Spleen (tissue), 11 donors: Measurements from ENCODE around the gene SESN2. TPM values are rescaled to one million over a fixed set of nuclear protein-coding genes. Genes with fewer than 3 reads are reported as not detected.
A peak's percentile ranks its signal among the peaks of the same experiment; 100 is the strongest.

Experiments
- DNase-seq: peaks from one replicate; pipeline ENCODE4 v3.0.0-alpha.2; 2020
- H3K27ac ChIP-seq, 8 donors: fragments of 200-600 bp; sonication (generic) in 7 of 8; 1 replicate in 4 of 8; 2 replicates in 4 of 8; pipeline versions ENCODE4 v1.5.0 to v1.8.0; 2016 to 2021; ENCODE audit warnings: inconsistent platforms in 4 of 8, mild to moderate bottlenecking in 4 of 8, moderate library complexity in 1 of 8
- H3K27me3 ChIP-seq, 7 donors: fragments of 200-600 bp; sonication (generic) in 6 of 7; replicated peaks in 1 of 7; 1 replicate in 4 of 7; 2 replicates in 3 of 7; pipeline versions ENCODE4 v1.5.0 to v1.8.0; 2016 to 2021; ENCODE audit warnings: inconsistent platforms in 3 of 7, mild to moderate bottlenecking in 1 of 7
- H3K36me3 ChIP-seq, 6 donors: fragments of 200-600 bp; sonication (generic) in 5 of 6; 1 replicate in 4 of 6; 2 replicates in 2 of 6; pipeline versions ENCODE4 v1.5.0 to v1.8.0; 2016 to 2021; ENCODE audit warnings: inconsistent platforms in 2 of 6
- H3K4me1 ChIP-seq, 6 donors: fragments of 200-600 bp; sonication (generic) in 5 of 6; 1 replicate in 3 of 6; 2 replicates in 3 of 6; pipeline versions ENCODE4 v1.5.0 to v1.8.0; 2016 to 2021; ENCODE audit warnings: inconsistent platforms in 3 of 6
- H3K4me3 ChIP-seq, 8 donors: fragments of 200-600 bp; sonication (generic) in 7 of 8; 1 replicate in 4 of 8; 2 replicates in 4 of 8; pipeline versions ENCODE4 v1.5.0 to v1.8.0; 2016 to 2021; ENCODE audit warnings: inconsistent platforms in 4 of 8, mild to moderate bottlenecking in 4 of 8, moderate library complexity in 2 of 8
- H3K9me3 ChIP-seq, 8 donors: fragments of 200-600 bp; sonication (generic) in 7 of 8; 1 replicate in 4 of 8; 2 replicates in 4 of 8; pipeline versions ENCODE4 v1.5.0 to v1.8.0; 2016 to 2021; ENCODE audit warnings: inconsistent platforms in 4 of 8
- CTCF ChIP-seq, 11 experiments: fragments of 200-600 bp in 7 of 11; fragments of 450-650 bp in 4 of 11; sonication (generic) in 4 of 11; IDR thresholded peaks in 8 of 11; conservative IDR thresholded peaks in 3 of 11; 1 replicate in 7 of 11; 2 replicates in 4 of 11; pipeline versions ENCODE4 v1.4.0 to v1.8.0; 2016 to 2021; ENCODE audit warnings: antibody characterized with exemption in 11 of 11, inconsistent platforms in 4 of 11, mild to moderate bottlenecking in 1 of 11
- POLR2A ChIP-seq, 3 donors: fragments of 450-650 bp; IDR thresholded peaks; one replicate each; pipeline ENCODE4 v1.5.1; 2017; ENCODE audit warnings: antibody characterized with exemption in 3 of 3, mild to moderate bottlenecking in 1 of 3
- POLR2AphosphoS5 ChIP-seq, 3 donors: sonication (generic); formaldehyde crosslinking; IDR thresholded peaks; one replicate each; pipeline ENCODE4 v1.5.1; 2017; ENCODE audit warnings: antibody characterized with exemption in 3 of 3
- WGBS, 5 donors: extraction: QIAGEN DNeasy Blood & Tissue Kit in 3 of 5; methylation state at CpG; one replicate each; pipeline versions ENCODE4 v1.1.5 to v1.1.7; 2013 to 2018; 5-methylcytosine and 5-hydroxymethylcytosine counted together
- intact Hi-C: fragments of 100-400 bp; cut with DNase I; formaldehyde crosslinking; loops from one replicate; pipeline ENCODE4 v1.15.0; 2023; ENCODE audit warnings: low total_unique reads
- polyA plus RNA-seq, 3 donors: library from polyadenylated mRNA; stranded (reverse); fragments of 200-250 nt; gene quantifications; one replicate each; pipeline ENCODE4 v1.2.1, GENCODE V29; 2013
- total RNA-seq, 7 donors: library from RNA; depleted of rRNA in 3 of 7; stranded (reverse); fragments of >200 nt in 3 of 7; fragmentation: NEBNext Ultra II Directional in 4 of 7; extraction: Animal tissue kit (Norgen Biotek cat#: 25700) in 4 of 7; gene quantifications; one replicate each; pipeline versions ENCODE4 v1.1.0 to v1.2.1, GENCODE V29; 2016 to 2021
- donor health status: healthy with polysubstance abuse.
- donor health status: DM: no; HTN: no; CAD: no; lungs with moderate emphysema.
- donor health status: DM: no; HTN: no; CAD: no.
- donor health status: Bipolar disorder and iron deficiency.
- donor health status: healthy.
- donor health status: DM: no; HTN: no; CAD: no.
- donor health status: DM: yes; HTN: yes; CAD: no.

The SESN2 gene
- total and polyA plus RNA-seq, 10 donors = 2.4 to 16.7 (median 8.2) TPM

- H3K27me3 ChIP-seq = no peaks in the 10 kb centered on the region
- peak overlapping the region in 5 of 8 donors; percentile 1 to 71 (median 63) for H3K27ac ChIP-seq
- no peak for TF ChIP-seq POLR2AphosphoS5 (IDR thresholded peaks at IDR 0.05)
- TF ChIP-seq POLR2A (IDR thresholded peaks at IDR 0.05) = no peak
- DNase-seq = no peak
- intact Hi-C loops = no loop called here
- no peak overlapping the region for H3K4me3 ChIP-seq
- WGBS, 5 donors = 60 to 83% (median 75%) methylated on average over 7 to 8 of the region's 8 CpGs
- no peaks in the 10 kb centered on the region for H3K9me3 ChIP-seq
- peaks cover 0 to 48% (median 27%) of the 10 kb centered on the region in 6 donors for H3K4me1 ChIP-seq
- H3K36me3 ChIP-seq = peaks cover 0 to 74% (median 54%) of the 10 kb centered on the region in 6 donors
Measured at GRCh38 chr1:28280501-28280900, 21.2 kb downstream of the SESN2 start.

DNA sequence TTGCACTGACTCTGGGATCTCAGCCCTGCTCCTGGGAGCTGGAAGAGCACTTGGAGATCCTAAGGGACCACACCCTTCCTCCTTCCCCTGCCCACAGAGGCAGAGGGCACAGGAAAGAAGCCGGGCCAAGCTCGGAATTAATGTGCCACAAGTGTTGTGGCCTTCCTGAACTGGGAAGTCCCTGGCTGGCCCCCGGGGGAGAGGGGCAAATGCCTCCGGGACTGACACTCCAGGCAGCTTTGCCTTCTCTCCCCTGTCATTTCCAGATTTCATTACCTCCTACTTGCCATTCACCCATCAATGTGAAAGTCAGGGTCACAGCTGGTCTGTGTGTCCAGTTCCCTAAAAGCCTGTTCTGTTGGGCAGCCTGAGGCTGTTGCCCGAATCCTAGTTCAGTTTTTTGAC lies 21.7 kb downstream of the SESN2 start:
- Histone ChIP-seq H3K27me3 (no peaks in the 10 kb centered on the region), H3K4me1 (peaks cover 0 to 53% (median 27%) of the 10 kb centered on the region in 6 donors), H3K9me3 (no peaks in the 10 kb centered on the region), H3K36me3 (peaks cover 0 to 69% (median 49%) of the 10 kb centered on the region in 6 donors), H3K27ac (peak overlapping the region in 5 of 8 donors; percentile 1 to 71 (median 63)), H3K4me3 (no peak overlapping the region)
- no peak for DNase-seq
- intact Hi-C loops = no loop called here
- TF ChIP-seq POLR2AphosphoS5 (IDR thresholded peaks at IDR 0.05) (peak in 2 of 3 donors; percentile 6 to 37), CTCF (IDR thresholded peaks at IDR 0.05 in 8 of 11, conservative IDR thresholded peaks at IDR 0.05 in 3 of 11) (no peak), POLR2A (IDR thresholded peaks at IDR 0.05) (no peak)
- WGBS, 5 donors = 39 to 66% (median 55%) methylated on average over 5 of the region's 5 CpGs

- intact Hi-C loops = no loop called here
- Histone ChIP-seq H3K4me1 (peaks cover 0 to 62% (median 27%) of the 10 kb centered on the region in 6 donors), H3K4me3 (no peak overlapping the region), H3K27ac (peak overlapping the region in 5 of 8 donors; percentile 1 to 71 (median 63)), H3K27me3 (no peaks in the 10 kb centered on the region), H3K36me3 (peaks cover 0 to 61% (median 42%) of the 10 kb centered on the region in 6 donors), H3K9me3 (no peaks in the 10 kb centered on the region)
- TF ChIP-seq POLR2A (IDR thresholded peaks at IDR 0.05) (no peak), CTCF (IDR thresholded peaks at IDR 0.05 in 8 of 11, conservative IDR thresholded peaks at IDR 0.05 in 3 of 11) (no peak), POLR2AphosphoS5 (IDR thresholded peaks at IDR 0.05) (no peak)
- no peak for DNase-seq
- WGBS, 5 donors = 92 to 95% (median 93%) methylated on average over 14 of the region's 14 CpGs
Measured at GRCh38 chr1:28281608-28282425, 22.5 kb downstream of the SESN2 start.

DNA sequence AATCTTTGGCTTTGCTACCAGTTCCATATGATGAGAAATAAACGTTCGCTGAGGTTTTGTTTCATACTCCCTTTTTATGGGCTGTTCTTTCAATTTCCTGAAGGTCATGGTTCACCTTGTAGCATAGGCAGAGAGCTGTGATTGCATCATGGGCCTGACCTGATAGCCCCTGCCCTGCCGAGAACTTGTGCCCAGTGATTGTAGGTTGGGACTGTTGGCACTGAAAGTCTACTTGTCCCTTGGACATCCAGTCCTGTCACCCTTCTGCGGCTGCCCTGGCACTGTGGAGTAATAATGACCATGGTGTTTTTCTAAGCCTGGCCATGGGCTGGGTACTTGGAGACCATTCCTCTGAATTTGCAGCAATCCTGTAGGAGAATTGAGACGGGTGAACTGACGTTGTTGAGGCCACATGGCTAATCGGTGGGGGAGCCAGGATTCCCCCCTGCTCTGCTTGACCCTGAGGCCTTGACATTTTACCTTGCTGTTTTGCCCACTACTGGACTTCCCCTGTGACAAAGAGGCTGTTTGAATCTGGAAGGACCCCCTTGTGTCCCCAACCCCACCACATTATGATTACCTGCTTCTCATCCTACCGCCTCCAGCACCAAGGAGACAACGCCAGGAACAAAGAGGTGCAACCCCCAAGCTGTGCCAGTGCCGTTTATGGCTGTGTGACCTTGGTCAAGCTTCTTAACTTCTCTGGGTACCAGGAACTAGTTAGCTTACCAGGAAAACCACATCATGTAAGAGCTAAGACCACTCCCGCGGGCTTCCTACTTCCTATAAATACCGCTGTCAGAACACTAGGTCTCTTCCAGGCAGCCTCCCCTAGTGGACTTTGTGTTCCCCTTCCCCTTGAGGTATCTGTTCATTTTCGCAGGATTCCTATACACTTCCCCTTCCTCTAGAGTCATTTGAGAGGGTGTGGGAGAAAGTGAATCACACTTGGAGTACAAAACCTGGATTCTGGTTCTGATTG lies 23.4 kb downstream of the SESN2 start:
- Histone ChIP-seq H3K4me3 (no peak overlapping the region), H3K27ac (peak overlapping the region in 4 of 8 donors; percentile 11 to 71 (median 66)), H3K27me3 (no peaks in the 10 kb centered on the region), H3K4me1 (peaks cover 0 to 70% (median 27%) of the 10 kb centered on the region in 6 donors), H3K36me3 (peaks cover 0 to 54% (median 37%) of the 10 kb centered on the region in 6 donors), H3K9me3 (no peaks in the 10 kb centered on the region)
- intact Hi-C loops = no loop called here
- no peak for TF ChIP-seq POLR2A (IDR thresholded peaks at IDR 0.05)
- peak in 1 of 3 donors; percentile 12 for TF ChIP-seq POLR2AphosphoS5 (IDR thresholded peaks at IDR 0.05)
- TF ChIP-seq CTCF (IDR thresholded peaks at IDR 0.05 in 8 of 11, conservative IDR thresholded peaks at IDR 0.05 in 3 of 11) = no peak
- no peak for DNase-seq
- 66 to 85% (median 72%) methylated on average over 13 to 14 of the region's 14 CpGs for WGBS, 5 donors
